Posterior cingulate gyrus (tissue), 11 donors: Measurements from ENCODE around the gene AGBL5.
A peak's percentile ranks its signal among the peaks of the same experiment; 100 is the strongest.

Experiments
- DNase-seq, 10 donors: peaks; one replicate each; pipeline versions ENCODE4 v3.0.0 to v3.0.0-alpha.2; 2020 to 2021; ENCODE audit warnings: mixed read lengths in 3 of 10
- intact Hi-C: fragments of 100-400 bp; cut with DNase I; formaldehyde crosslinking; loops from one replicate; pipeline ENCODE4 v1.15.1; 2023

AGBL5 gene, protein sequence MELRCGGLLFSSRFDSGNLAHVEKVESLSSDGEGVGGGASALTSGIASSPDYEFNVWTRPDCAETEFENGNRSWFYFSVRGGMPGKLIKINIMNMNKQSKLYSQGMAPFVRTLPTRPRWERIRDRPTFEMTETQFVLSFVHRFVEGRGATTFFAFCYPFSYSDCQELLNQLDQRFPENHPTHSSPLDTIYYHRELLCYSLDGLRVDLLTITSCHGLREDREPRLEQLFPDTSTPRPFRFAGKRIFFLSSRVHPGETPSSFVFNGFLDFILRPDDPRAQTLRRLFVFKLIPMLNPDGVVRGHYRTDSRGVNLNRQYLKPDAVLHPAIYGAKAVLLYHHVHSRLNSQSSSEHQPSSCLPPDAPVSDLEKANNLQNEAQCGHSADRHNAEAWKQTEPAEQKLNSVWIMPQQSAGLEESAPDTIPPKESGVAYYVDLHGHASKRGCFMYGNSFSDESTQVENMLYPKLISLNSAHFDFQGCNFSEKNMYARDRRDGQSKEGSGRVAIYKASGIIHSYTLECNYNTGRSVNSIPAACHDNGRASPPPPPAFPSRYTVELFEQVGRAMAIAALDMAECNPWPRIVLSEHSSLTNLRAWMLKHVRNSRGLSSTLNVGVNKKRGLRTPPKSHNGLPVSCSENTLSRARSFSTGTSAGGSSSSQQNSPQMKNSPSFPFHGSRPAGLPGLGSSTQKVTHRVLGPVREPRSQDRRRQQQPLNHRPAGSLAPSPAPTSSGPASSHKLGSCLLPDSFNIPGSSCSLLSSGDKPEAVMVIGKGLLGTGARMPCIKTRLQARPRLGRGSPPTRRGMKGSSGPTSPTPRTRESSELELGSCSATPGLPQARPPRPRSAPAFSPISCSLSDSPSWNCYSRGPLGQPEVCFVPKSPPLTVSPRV

GRCh38 chr2:27050996-27051901 lies at the start of gene AGBL5:
Gene AGBL5, plus strand, starts transcription at chr2:27051668. Its CDS starts 1,291 bp downstream, at chr2:27052959.
- intact Hi-C loops, result loop anchor here (2.0 kb wide), 2 partner anchors 18 to 36 kb away; partner anchors contain the start of genes KHK and TMEM214

GRCh38 chr2:27001950-27002349 lies 49.5 kb upstream of the AGBL5 start:
- peak in 1 of 10 donors; percentile 62 for DNase-seq
- intact Hi-C loops, result no loop called here

More at GRCh38 chr2:27050996-27051901, at the start of gene AGBL5:
- peak; percentile 93 to 99 (median 96) for DNase-seq

- no peak for DNase-seq
- intact Hi-C loops, result no loop called here
Measured at GRCh38 chr2:27003007-27003406, 48.5 kb upstream of the AGBL5 start.

- intact Hi-C loops, result no loop called here
- no peak for DNase-seq
Measured at GRCh38 chr2:27003857-27004256, 47.6 kb upstream of the AGBL5 start.

- intact Hi-C loops, result no loop called here
Measured at GRCh38 chr2:27006602-27007415, 44.7 kb upstream of the AGBL5 start.

GRCh38 chr2:27007416-27008374 lies 43.8 kb upstream of the AGBL5 start:
- DNase-seq, result no peak
- intact Hi-C loops, result no loop called here

More at GRCh38 chr2:27006602-27007415, 44.7 kb upstream of the AGBL5 start:
- no peak for DNase-seq

DNA sequence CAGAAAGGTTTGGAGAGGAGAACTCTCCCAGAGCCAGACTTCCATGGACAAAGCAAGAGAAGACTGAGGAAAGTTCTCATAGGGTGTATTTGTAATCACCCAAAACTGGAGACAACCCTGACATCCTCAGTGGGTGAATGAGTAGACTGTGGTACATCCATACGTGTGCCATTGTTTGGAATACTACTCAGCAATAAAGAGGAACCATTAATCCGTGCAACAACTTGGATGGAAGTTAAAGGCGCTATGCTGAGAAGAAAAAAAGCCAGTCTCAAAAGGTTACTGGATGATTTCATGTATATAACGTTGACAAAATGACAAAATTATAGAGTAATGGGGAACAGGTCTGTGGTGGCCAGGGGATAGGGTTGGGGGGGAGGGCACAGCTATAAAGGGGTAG lies 42.8 kb upstream of the AGBL5 start:
- intact Hi-C loops, result no loop called here
- DNase-seq, result no peak

- DNase-seq, result no peak
- intact Hi-C loops, result no loop called here
Measured at GRCh38 chr2:27009083-27009482, 42.4 kb upstream of the AGBL5 start.

DNA sequence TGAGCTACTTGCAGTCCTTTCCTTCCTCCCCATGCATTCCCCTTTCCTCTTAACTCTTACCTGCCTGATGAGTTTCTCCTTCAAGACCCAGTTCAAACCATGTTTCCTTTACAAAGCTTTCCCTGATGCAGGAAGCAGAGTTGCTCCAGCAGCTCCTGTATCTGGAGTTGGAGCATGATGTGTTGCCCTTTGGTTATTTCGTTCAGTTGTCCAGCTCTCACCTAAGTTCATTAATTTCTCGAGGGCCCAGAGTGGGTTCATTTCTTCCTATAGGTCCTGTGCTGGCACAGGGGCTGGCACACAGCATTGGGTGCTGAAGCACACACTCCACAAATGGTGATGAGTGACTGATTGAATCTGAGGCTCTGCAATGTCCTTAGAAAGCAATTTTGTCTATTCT lies 41.8 kb upstream of the AGBL5 start:
- intact Hi-C loops, result loop anchor here (10.0 kb wide), 1 partner anchor 165 kb away; the partner anchor contains the start of gene DPYSL5
- no peak for DNase-seq

DNA sequence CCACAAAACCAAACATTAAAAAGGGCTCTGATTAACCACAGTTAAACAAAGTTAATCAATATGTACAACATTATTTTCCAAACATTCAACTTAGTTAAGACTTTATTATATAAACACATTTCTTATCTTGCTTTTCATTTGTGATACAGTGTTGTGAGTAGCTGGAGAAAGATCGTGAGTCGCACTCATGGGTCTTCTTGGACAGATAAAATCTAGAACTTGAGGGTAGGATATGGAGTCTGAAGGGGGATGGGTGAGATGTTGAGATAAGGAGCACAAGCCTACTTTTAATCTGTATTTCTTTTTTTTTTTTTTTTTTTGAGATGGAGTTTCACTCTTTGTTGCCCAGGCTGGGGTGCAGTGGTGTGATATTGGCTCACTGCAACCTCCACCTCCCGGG lies 41.3 kb upstream of the AGBL5 start:
- intact Hi-C loops, result loop anchor here (10.0 kb wide), 1 partner anchor 165 kb away; the partner anchor contains the start of gene DPYSL5
- no peak for DNase-seq

DNA sequence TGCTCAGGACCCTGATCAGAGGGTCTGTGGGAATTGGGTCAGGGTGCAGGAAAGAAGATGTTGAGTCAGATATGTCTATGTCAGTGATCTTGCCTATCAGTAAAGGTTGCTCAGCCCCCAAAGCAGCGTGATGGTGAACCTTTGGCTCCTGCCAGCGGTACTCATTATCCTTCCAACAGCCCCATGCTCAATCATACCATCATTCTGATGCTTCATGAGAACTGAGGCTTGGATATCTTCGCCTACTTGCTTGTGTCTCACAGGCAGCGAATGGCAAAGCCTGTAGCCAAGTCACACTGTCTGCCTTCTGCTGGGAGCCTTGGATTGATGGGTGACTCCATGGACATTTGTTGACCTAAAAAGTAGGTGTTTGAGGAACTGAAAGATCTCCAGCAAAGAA lies 37.7 kb upstream of the AGBL5 start:
- no peak for DNase-seq
- intact Hi-C loops, result loop anchor here (10.0 kb wide), 1 partner anchor 169 kb away; the partner anchor contains the start of gene DPYSL5

DNA sequence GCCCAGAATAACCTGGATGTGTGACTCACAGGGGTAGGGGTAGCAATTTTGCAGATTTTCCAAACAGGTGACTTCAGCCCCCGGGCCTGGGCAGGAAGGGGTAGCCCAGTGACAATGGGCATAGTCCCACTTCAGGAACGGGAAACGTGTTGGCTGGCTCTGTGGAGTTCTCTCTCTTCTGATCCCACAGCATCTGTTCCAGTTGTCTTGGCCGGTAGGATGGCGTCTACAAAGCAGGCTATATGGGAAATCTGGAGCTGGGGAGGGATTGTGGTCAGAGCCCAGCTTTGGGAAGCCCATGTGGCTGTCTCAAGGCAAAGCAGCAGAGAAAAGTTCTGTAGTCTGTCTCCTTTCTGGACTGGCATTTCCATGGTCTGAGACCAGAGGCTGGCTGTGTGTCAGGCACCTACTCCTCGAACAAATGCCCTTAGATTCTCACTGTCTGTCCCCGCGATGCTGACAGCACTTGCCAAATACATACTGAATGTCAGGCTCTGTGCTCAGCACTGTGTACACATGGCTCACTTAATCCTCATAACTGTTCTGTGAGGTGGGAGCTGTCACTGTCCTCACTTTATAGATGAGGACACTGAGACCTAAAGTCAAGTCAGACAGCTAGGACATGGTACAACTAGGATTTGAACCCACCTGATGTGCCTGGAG lies 36.6 kb upstream of the AGBL5 start:
- DNase-seq, result peak in 1 of 10 donors; percentile 34
- intact Hi-C loops, result loop anchor here (10.0 kb wide), 1 partner anchor 170 kb away; the partner anchor contains the start of gene DPYSL5

DNA sequence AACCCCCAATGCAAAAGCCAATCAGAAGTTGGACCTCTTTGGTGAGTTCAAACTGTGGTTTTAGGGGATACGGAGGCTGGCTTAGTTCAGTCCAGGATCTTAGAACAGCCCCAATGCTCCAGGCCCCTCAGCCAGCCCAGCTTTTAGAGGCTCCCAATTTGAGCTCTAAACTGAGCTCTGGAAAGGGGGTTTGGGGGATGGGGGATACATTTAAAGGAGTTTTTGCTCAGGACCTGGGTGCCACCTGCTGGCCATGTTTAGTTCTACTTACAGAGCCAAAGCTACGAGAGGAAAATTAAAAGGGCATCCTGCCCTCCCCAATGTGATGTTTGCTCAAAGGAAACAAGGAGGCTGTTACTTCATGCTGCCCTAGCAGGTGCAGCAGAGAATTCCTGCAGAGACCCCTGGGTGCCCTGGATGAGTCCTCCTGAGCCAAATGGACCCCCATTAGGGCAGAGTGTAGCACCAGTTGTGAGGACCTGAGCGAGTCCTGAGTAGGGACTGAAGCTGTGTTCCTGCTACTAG lies 34.6 kb upstream of the AGBL5 start:
- intact Hi-C loops, result loop anchor here (1.0 to 10.0 kb wide), 2 partner anchors 56 to 172 kb away; partner anchors contain the start of gene DPYSL5
- peak in 6 of 10 donors; percentile 43 to 84 (median 53) for DNase-seq

DNA sequence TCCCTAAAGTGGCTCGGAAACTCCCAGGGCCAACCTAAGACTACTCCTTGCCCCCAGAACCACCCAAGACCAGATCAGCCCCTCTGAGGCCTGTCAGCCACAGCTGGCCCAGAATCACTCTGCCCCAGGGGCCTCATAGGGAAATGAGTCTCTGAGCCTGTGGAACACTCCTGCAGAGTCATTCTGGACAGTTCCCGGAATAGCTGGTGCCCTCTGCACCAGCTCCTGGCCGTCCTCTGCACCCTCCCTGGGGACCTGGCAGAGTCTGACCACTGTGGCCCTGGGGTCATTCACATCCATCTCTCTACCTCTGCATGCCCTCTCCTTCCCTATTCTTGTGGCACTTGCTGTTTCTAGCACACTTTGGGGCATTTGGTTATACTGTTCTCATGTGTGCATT lies 33.3 kb upstream of the AGBL5 start:
- DNase-seq, result no peak
- intact Hi-C loops, result loop anchor here (10.0 kb wide), 1 partner anchor 173 kb away; the partner anchor contains the start of gene DPYSL5

DNA sequence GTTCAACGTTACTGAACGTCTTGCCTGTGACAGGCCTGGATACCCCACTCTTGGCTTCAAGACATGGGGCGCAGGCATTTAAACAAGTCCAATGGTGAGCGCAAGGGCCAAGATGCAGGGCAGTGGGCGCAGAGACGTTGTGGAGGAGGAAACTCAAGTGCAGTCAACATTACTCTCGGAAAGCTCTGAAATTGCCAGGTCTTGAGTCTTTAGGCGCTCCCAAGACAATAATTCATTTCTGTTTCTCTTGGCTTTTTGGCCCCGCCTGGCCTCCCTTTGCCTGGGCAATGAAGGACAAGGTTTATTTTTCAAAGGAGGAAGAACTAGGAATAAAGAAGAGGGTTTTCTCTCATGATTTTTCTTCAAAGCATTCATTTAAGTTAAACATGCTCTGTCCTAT lies 32.0 kb upstream of the AGBL5 start:
- intact Hi-C loops, result loop anchor here (10.0 kb wide), 1 partner anchor 175 kb away; the partner anchor contains the start of gene DPYSL5
- DNase-seq, result no peak

DNA sequence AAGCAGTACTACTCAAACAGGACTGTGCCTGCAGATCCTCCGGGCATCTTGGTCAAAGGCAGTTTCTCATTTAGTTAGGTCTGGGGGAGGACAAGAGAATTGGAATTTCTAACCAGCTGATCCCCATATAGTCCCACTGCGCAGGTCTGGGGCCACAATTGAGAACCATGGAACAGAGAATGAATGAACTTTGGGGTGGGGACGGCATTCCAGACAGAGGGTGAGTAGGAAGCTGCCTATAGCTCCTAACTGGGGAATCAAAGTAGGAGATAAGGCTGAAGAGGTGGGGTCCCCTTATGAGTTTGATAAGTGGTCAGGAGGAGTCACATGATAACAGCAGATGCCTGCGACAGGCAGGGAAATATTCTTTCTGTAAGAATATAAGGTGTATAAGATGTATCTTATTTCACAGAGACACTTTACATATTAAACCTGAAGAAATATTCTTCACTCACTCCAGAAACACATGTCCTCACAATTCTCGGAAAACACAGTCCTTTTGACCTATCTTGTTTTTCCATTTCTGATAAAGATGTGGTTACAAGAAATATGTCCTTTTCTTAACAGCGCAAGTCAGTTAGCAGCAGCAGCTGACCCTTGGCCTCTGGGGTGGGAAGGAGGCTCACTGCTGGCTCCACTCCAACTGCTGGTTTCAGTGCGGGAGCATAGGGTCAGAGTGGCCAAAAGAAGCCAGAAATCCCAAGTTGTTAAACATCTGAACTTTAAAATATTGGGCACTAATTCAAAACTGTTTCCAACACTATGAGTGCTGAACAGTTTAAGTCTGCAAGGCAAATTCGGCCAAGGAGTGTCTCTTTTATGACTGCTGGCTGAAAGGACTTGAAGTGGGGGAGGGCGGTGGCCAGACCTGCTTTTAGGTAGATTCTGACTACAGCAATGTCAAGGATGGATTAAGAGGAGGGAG lies 31.3 kb upstream of the AGBL5 start:
- intact Hi-C loops, result loop anchor here (10.0 kb wide), 1 partner anchor 175 kb away; the partner anchor contains the start of gene DPYSL5
- no peak for DNase-seq
